Measurements from ENCODE around the gene ZNF428. TPM values are rescaled to one million over a fixed set of nuclear protein-coding genes. Genes with fewer than 3 reads are reported as not detected.

Gene ZNF428
- total RNA-seq, 3 donors from 2014 or later (not counting 1 experiment from before 2014, with no cell fraction given): 36.3 to 50.5 (median 37.6) TPM

- H3K9me3 ChIP-seq (ENCODE audit: control insufficient read depth, insufficient read depth, low read length): no peaks in the 10 kb centered on the region
- Mint-ChIP-seq H3K36me3 (no peaks in the 10 kb centered on the region), H3K4me1 (peaks cover 6 to 7% of the 10 kb centered on the region in 2 donors), H3K4me3 (no peak overlapping the region), H3K27ac (no peak overlapping the region), H3K27me3 (ENCODE audit: low read depth in 2 of 2) (peaks cover 27 to 31% of the 10 kb centered on the region in 2 donors), H3K9me3 (no peaks in the 10 kb centered on the region)
- TF ChIP-seq CTCF (IDR thresholded peaks at IDR 0.05): no peak
- intact Hi-C loops (cut with micrococcal nuclease): no loop called here
- peaks cover 4% of the 10 kb centered on the region for H3K4me1 ChIP-seq (ENCODE audit: control insufficient read depth, insufficient read depth, low read length)
- 89% methylated on average over 5 of the region's 5 CpGs for WGBS (ENCODE audit: insufficient coverage)
- ATAC-seq: no peak
- peaks cover 11% of the 10 kb centered on the region for H3K27me3 ChIP-seq (ENCODE audit: control insufficient read depth, insufficient read depth, low read length)
- H3K27ac ChIP-seq (ENCODE audit: low read length): no peak overlapping the region
- no peak for DNase-seq
- no peaks in the 10 kb centered on the region for H3K36me3 ChIP-seq (ENCODE audit: control insufficient read depth, insufficient read depth, low read length)
- no peak overlapping the region for H3K4me3 ChIP-seq (ENCODE audit: low read length)
Measured at GRCh38 chr19:43634068-43634467, 14.6 kb upstream of the ZNF428 start.

GRCh38 chr19:43633520-43633919, 14.1 kb upstream of the ZNF428 start:
- DNase-seq: no peak
- intact Hi-C loops (cut with micrococcal nuclease): no loop called here
- H3K4me1 ChIP-seq (ENCODE audit: control insufficient read depth, insufficient read depth, low read length): no peaks in the 10 kb centered on the region
- Mint-ChIP-seq H3K4me1 (peaks cover under 1 to 2% of the 10 kb centered on the region in 2 donors), H3K36me3 (no peaks in the 10 kb centered on the region), H3K27ac (no peak overlapping the region), H3K9me3 (no peaks in the 10 kb centered on the region), H3K4me3 (no peak overlapping the region), H3K27me3 (ENCODE audit: low read depth in 2 of 2) (peaks cover 22 to 26% of the 10 kb centered on the region in 2 donors)
- H3K27me3 ChIP-seq (ENCODE audit: control insufficient read depth, insufficient read depth, low read length): peaks cover 5% of the 10 kb centered on the region
- no peaks in the 10 kb centered on the region for H3K9me3 ChIP-seq (ENCODE audit: control insufficient read depth, insufficient read depth, low read length)
- no peak for TF ChIP-seq CTCF (IDR thresholded peaks at IDR 0.05)
- ATAC-seq: no peak
- WGBS (ENCODE audit: insufficient coverage): 86% methylated on average over 2 of the region's 4 CpGs
- no peak overlapping the region for H3K4me3 ChIP-seq (ENCODE audit: low read length)
- H3K36me3 ChIP-seq (ENCODE audit: control insufficient read depth, insufficient read depth, low read length): no peaks in the 10 kb centered on the region
- no peak overlapping the region for H3K27ac ChIP-seq (ENCODE audit: low read length)

GRCh38 chr19:43631491-43631890, 12.1 kb upstream of the ZNF428 start:
- no peaks in the 10 kb centered on the region for H3K36me3 ChIP-seq (ENCODE audit: control insufficient read depth, insufficient read depth, low read length)
- H3K9me3 ChIP-seq (ENCODE audit: control insufficient read depth, insufficient read depth, low read length): no peaks in the 10 kb centered on the region
- H3K4me3 ChIP-seq (ENCODE audit: low read length): no peak overlapping the region
- peaks cover 0 to 9% of the 10 kb centered on the region in 2 donors for H3K4me1 Mint-ChIP-seq
- H3K27me3 ChIP-seq (ENCODE audit: control insufficient read depth, insufficient read depth, low read length): no peaks in the 10 kb centered on the region
- no peak overlapping the region for H3K27ac ChIP-seq (ENCODE audit: low read length)
- no peaks in the 10 kb centered on the region for H3K9me3 Mint-ChIP-seq
- no peak overlapping the region for H3K27ac Mint-ChIP-seq
- no peaks in the 10 kb centered on the region for H3K36me3 Mint-ChIP-seq
- no peaks in the 10 kb centered on the region for H3K4me1 ChIP-seq (ENCODE audit: control insufficient read depth, insufficient read depth, low read length)
- no peak for DNase-seq
- 83% methylated on average over 5 of the region's 5 CpGs for WGBS (ENCODE audit: insufficient coverage)
- intact Hi-C loops (cut with micrococcal nuclease): no loop called here
- peaks cover 9 to 22% of the 10 kb centered on the region in 2 donors for H3K27me3 Mint-ChIP-seq (ENCODE audit: low read depth in 2 of 2)
- TF ChIP-seq CTCF (IDR thresholded peaks at IDR 0.05): no peak
- no peak for ATAC-seq
- no peak overlapping the region for H3K4me3 Mint-ChIP-seq

- H3K36me3 ChIP-seq (ENCODE audit: control insufficient read depth, insufficient read depth, low read length): no peaks in the 10 kb centered on the region
- TF ChIP-seq CTCF (IDR thresholded peaks at IDR 0.05): no peak
- H3K27me3 ChIP-seq (ENCODE audit: control insufficient read depth, insufficient read depth, low read length): peaks cover 4% of the 10 kb centered on the region
- Mint-ChIP-seq H3K4me1 (peaks cover 0 to 31% of the 10 kb centered on the region in 2 donors), H3K9me3 (no peaks in the 10 kb centered on the region), H3K36me3 (no peaks in the 10 kb centered on the region), H3K27me3 (ENCODE audit: low read depth in 2 of 2) (peaks cover 8 to 25% of the 10 kb centered on the region in 2 donors), H3K4me3 (no peak overlapping the region), H3K27ac (no peak overlapping the region)
- H3K27ac ChIP-seq (ENCODE audit: low read length): no peak overlapping the region
- 94% methylated on average over 3 of the region's 3 CpGs for WGBS (ENCODE audit: insufficient coverage)
- DNase-seq (no peak), ATAC-seq (no peak)
- no peaks in the 10 kb centered on the region for H3K9me3 ChIP-seq (ENCODE audit: control insufficient read depth, insufficient read depth, low read length)
- H3K4me1 ChIP-seq (ENCODE audit: control insufficient read depth, insufficient read depth, low read length): peaks cover 11% of the 10 kb centered on the region
- intact Hi-C loops (cut with micrococcal nuclease): no loop called here
- H3K4me3 ChIP-seq (ENCODE audit: low read length): no peak overlapping the region
Measured at GRCh38 chr19:43628646-43629326, 9.4 kb upstream of the ZNF428 start.
